B cell (primary cell): ENCODE results near the gene FHIT.

Experiments
- CTCF ChIP-seq: fragments of 200-600 bp; IDR thresholded peaks from one replicate; pipeline ENCODE4 v1.8.0; 2022; ENCODE audit warnings: antibody characterized with exemption, mild to moderate bottlenecking
- EZH2 ChIP-seq: IDR thresholded peaks from 2 replicates; pipeline ENCODE4 v1.6.1; 2012; ENCODE audit warnings: borderline replicate concordance, low read depth, mild to moderate bottlenecking, moderate library complexity, low read length; ENCODE audit not compliant: insufficient read depth, poor library complexity, severe bottlenecking

GRCh38 chr3:60707452-60708020 is 543.7 kb downstream of the FHIT start:
- TF ChIP-seq CTCF (no peak), EZH2 (no peak)
